HepG2 (cell line): Measurements from ENCODE around the gene CRTAC1. TPM values are rescaled to one million over a fixed set of nuclear protein-coding genes. Genes with fewer than 3 reads are reported as not detected.
A peak's percentile ranks its signal among the peaks of the same experiment; 100 is the strongest.

Experiments used
- AFF4 ChIP-seq: sonication (generic); formaldehyde crosslinking; IDR thresholded peaks from 2 replicates; pipeline ENCODE4 v1.4.0; 2020; ENCODE audit warnings: missing genetic modification reagents
- ARID3A ChIP-seq: IDR thresholded peaks from 2 replicates; pipeline ENCODE4 v1.6.1; 2012; ENCODE audit warnings: low read depth, low read length, improper control_type of control experiment
- BCL6 ChIP-seq: IDR thresholded peaks from 2 replicates; pipeline ENCODE4 v1.6.1; 2016; ENCODE audit warnings: missing genetic modification reagents, missing compliant biosample characterization
- CTCF ChIP-seq: sonication (generic); formaldehyde crosslinking; IDR thresholded peaks from 2 replicates; pipeline ENCODE4 v1.5.0; 2020; ENCODE audit warnings: mild to moderate bottlenecking, missing genetic modification reagents, moderate library complexity
- DMAP1 ChIP-seq: IDR thresholded peaks from 2 replicates; pipeline ENCODE4 v1.6.1; 2016
- ERF ChIP-seq: IDR thresholded peaks from 2 replicates; pipeline ENCODE4 v1.6.1; 2018; ENCODE audit warnings: missing biosample characterization, missing genetic modification reagents
- NFKBIZ ChIP-seq: IDR thresholded peaks from 2 replicates; pipeline ENCODE4 v1.6.1; 2018; ENCODE audit warnings: missing genetic modification reagents, missing compliant biosample characterization
- RBFOX2 ChIP-seq: fragments of 200-400 bp; formaldehyde crosslinking; IDR thresholded peaks from 2 replicates; pipeline ENCODE4 v1.6.1; 2017; ENCODE audit warnings: low read depth, mild to moderate bottlenecking, low read length
- SALL1 ChIP-seq: sonication (generic); formaldehyde crosslinking; IDR thresholded peaks from 2 replicates; pipeline ENCODE4 v1.8.0; 2022; ENCODE audit warnings: mild to moderate bottlenecking, missing genetic modification reagents
- SMC3 ChIP-seq: IDR thresholded peaks from 2 replicates; pipeline ENCODE4 v1.6.1; 2011; ENCODE audit warnings: low read length, improper control_type of control experiment
- TBX3 ChIP-seq: fragments of 450-650 bp; IDR thresholded peaks from 2 replicates; pipeline ENCODE4 v1.6.1; 2017; ENCODE audit warnings: antibody characterized with exemption, mild to moderate bottlenecking, inconsistent platforms, borderline replicate concordance
- TCF7 ChIP-seq: sonication (generic); IDR thresholded peaks from 2 replicates; pipeline ENCODE4 v1.6.1; 2016; ENCODE audit warnings: antibody characterized with exemption, low read depth
- ZMYM3 ChIP-seq: sonication (generic); formaldehyde crosslinking; IDR thresholded peaks from 2 replicates; pipeline ENCODE4 v1.5.1; 2020; ENCODE audit warnings: mild to moderate bottlenecking, missing genetic modification reagents
- ZNF160 ChIP-seq: sonication (generic); formaldehyde crosslinking; IDR thresholded peaks from 2 replicates; pipeline ENCODE4 v1.8.0; 2022; ENCODE audit warnings: mild to moderate bottlenecking, inconsistent platforms, missing genetic modification reagents
- ZNF337 ChIP-seq: sonication (generic); formaldehyde crosslinking; IDR thresholded peaks from 2 replicates; pipeline ENCODE4 v1.5.1; 2020; ENCODE audit warnings: missing genetic modification reagents, low read depth, mild to moderate bottlenecking, borderline replicate concordance
- ZNF576 ChIP-seq: sonication (generic); formaldehyde crosslinking; IDR thresholded peaks from 2 replicates; pipeline ENCODE4 v1.4.0; 2020; ENCODE audit warnings: mild to moderate bottlenecking, missing genetic modification reagents
- ZNF710 ChIP-seq: sonication (generic); formaldehyde crosslinking; IDR thresholded peaks from 2 replicates; pipeline ENCODE4 v1.5.0; 2020; ENCODE audit warnings: mild to moderate bottlenecking, missing genetic modification reagents, borderline replicate concordance
- ZSCAN12 ChIP-seq: sonication (generic); formaldehyde crosslinking; IDR thresholded peaks from 2 replicates; pipeline ENCODE4 v1.9.0; 2021; ENCODE audit warnings: mild to moderate bottlenecking, missing genetic modification reagents
- polyA plus RNA-seq, 8 experiments: library from polyadenylated mRNA; depleted of rRNA in 3 of 8; stranded (reverse) in 7 of 8; unstranded in 1 of 8; fragments of >200 nt; fragmentation: Illumina TruSeq in 4 of 8; extraction: Trizol in 4 of 8; gene quantifications; 2 replicates each; pipeline versions ENCODE4 v1.2.1 to v1.2.3, GENCODE V29; 2011 to 2016; ENCODE audit warnings: low read depth in 4 of 8, missing spikeins in 1 of 8, mixed read lengths in 1 of 8; ENCODE audit not compliant: insufficient read depth in 1 of 8
- total RNA-seq, 5 experiments: library from RNA; depleted of rRNA; stranded (reverse); fragments of >200 nt; fragmentation: Illumina TruSeq; extraction: Trizol; gene quantifications; 2 replicates each; pipeline ENCODE4 v1.2.3, GENCODE V29; 2016; ENCODE audit warnings: low read depth in 1 of 5

The CRTAC1 gene
- total and polyA plus RNA-seq, 2 of the 13 experiments (the other 11 are each of a cell fraction or from before 2014, with no cell fraction given): not detected

- no peak for TF ChIP-seq ZNF337 (CRISPR knock-in tag)
- no peak for TF ChIP-seq ZSCAN12
- 0 out of 2 replicates have a peak, but pooled peaks have one; percentile 12 for TF ChIP-seq TCF7
- no peak for TF ChIP-seq DMAP1 (CRISPR knock-in tag)
- TF ChIP-seq ERF (CRISPR knock-in tag): 0 out of 2 replicates have a peak, but pooled peaks have one; percentile 26
- TF ChIP-seq SMC3: peak; percentile 87
- no peak for TF ChIP-seq AFF4 (CRISPR knock-in tag)
- TF ChIP-seq CTCF (CRISPR knock-in tag): peak; percentile 92
- TF ChIP-seq ZNF576 (CRISPR knock-in tag): 0 out of 2 replicates have a peak, but pooled peaks have one; percentile 60
- TF ChIP-seq ZMYM3 (CRISPR knock-in tag): no peak; the same call in 1 of the 2 replicates
- peak; percentile 35; the same call in 1 of the 2 replicates for TF ChIP-seq ZNF710
- no peak for TF ChIP-seq RBFOX2
- peak; percentile 55; the same call in 1 of the 2 replicates for TF ChIP-seq SALL1 (CRISPR knock-in tag)
- TF ChIP-seq TBX3: no peak
- TF ChIP-seq NFKBIZ: no peak
- TF ChIP-seq BCL6 (CRISPR knock-in tag): 0 out of 2 replicates have a peak, but pooled peaks have one; percentile 19
- TF ChIP-seq ARID3A: 0 out of 2 replicates have a peak, but pooled peaks have one; percentile 42
- TF ChIP-seq ZNF160 (CRISPR knock-in tag): no peak
These were observed 161.1 kb downstream of the CRTAC1 start (continued) for GRCh38 chr10:97869091-97870042.
